Liver (tissue), 9 donors: Measurements from ENCODE around the gene IRX3. TPM values are rescaled to one million over a fixed set of nuclear protein-coding genes. Genes with fewer than 3 reads are reported as not detected.

Experiments used
- DNase-seq: peaks from one replicate; pipeline ENCODE4 v3.0.0-alpha.2; 2017; ENCODE audit warnings: low spot score
- H3K27ac ChIP-seq, 2 donors: one replicate each; pipeline ENCODE4 v1.7.0; 2013; ENCODE audit warnings: inconsistent platforms in 2 of 2, low read length in 2 of 2, control low read depth in 1 of 2, low read depth in 1 of 2, mild to moderate bottlenecking in 1 of 2
- H3K27me3 ChIP-seq, 4 donors: one replicate each; pipeline versions ENCODE4 v1.6.1 to v1.7.0; 2013; ENCODE audit warnings: low read length in 3 of 4, inconsistent platforms in 1 of 4, mild to moderate bottlenecking in 1 of 4, moderate library complexity in 1 of 4; ENCODE audit not compliant: control insufficient read depth in 4 of 4, insufficient read depth in 4 of 4
- H3K36me3 ChIP-seq, 4 donors: one replicate each; pipeline versions ENCODE4 v1.6.1 to v1.7.0; 2013; ENCODE audit warnings: low read length in 3 of 4, mild to moderate bottlenecking in 3 of 4, low read depth in 1 of 4, moderate library complexity in 1 of 4; ENCODE audit not compliant: control insufficient read depth in 4 of 4, insufficient read depth in 3 of 4
- H3K4me1 ChIP-seq, 4 donors: one replicate each; pipeline versions ENCODE4 v1.6.1 to v1.7.0; 2013; ENCODE audit warnings: low read length in 3 of 4, mild to moderate bottlenecking in 3 of 4, moderate library complexity in 1 of 4; ENCODE audit not compliant: control insufficient read depth in 4 of 4, insufficient read depth in 4 of 4
- H3K4me3 ChIP-seq, 3 donors: one replicate each; pipeline versions ENCODE4 v1.6.1 to v1.7.0; 2013; ENCODE audit warnings: low read length in 3 of 3, control low read depth in 1 of 3, low read depth in 1 of 3, mild to moderate bottlenecking in 1 of 3
- H3K9ac ChIP-seq, 2 donors: one replicate each; pipeline ENCODE4 v1.7.0; 2013; ENCODE audit warnings: low read length in 2 of 2, mild to moderate bottlenecking in 2 of 2, moderate library complexity in 2 of 2, control low read depth in 1 of 2, low read depth in 1 of 2
- H3K9me3 ChIP-seq, 4 donors: one replicate each; pipeline versions ENCODE4 v1.6.1 to v1.7.0; 2013; ENCODE audit warnings: low read length in 3 of 4; ENCODE audit not compliant: control insufficient read depth in 4 of 4
- EGR1 ChIP-seq, 2 donors: IDR thresholded peaks; 2 replicates each; pipeline ENCODE4 v1.6.1; 2016 to 2018; ENCODE audit warnings: antibody characterized with exemption in 2 of 2, low read depth in 2 of 2
- FOXA1 ChIP-seq: IDR thresholded peaks from 2 replicates; pipeline ENCODE4 v1.6.1; 2016; ENCODE audit warnings: antibody characterized with exemption
- FOXA2 ChIP-seq: IDR thresholded peaks from 2 replicates; pipeline ENCODE4 v1.6.1; 2016; ENCODE audit warnings: antibody characterized with exemption
- GABPA ChIP-seq, 2 donors: IDR thresholded peaks in 1 of 2; conservative IDR thresholded peaks in 1 of 2; 2 replicates each; pipeline ENCODE4 v1.6.1; 2016; ENCODE audit warnings: antibody characterized with exemption in 2 of 2, mild to moderate bottlenecking in 1 of 2, moderate library complexity in 1 of 2
- HNF4A ChIP-seq, 2 donors: conservative IDR thresholded peaks; 2 replicates each; pipeline ENCODE4 v1.6.1; 2016; ENCODE audit warnings: antibody characterized with exemption in 2 of 2, mild to moderate bottlenecking in 2 of 2
- HNF4G ChIP-seq: IDR thresholded peaks from 2 replicates; pipeline ENCODE4 v1.6.1; 2016; ENCODE audit warnings: antibody characterized with exemption
- JUND ChIP-seq, 2 donors: IDR thresholded peaks; 2 replicates each; pipeline ENCODE4 v1.6.1; 2016; ENCODE audit warnings: antibody characterized with exemption in 2 of 2
- NR2F2 ChIP-seq: IDR thresholded peaks from 2 replicates; pipeline ENCODE4 v1.6.1; 2016; ENCODE audit warnings: antibody characterized with exemption
- RAD21 ChIP-seq, 2 donors: IDR thresholded peaks; 2 replicates each; pipeline ENCODE4 v1.6.1; 2016; ENCODE audit warnings: antibody characterized with exemption in 2 of 2, mild to moderate bottlenecking in 2 of 2
- RXRA ChIP-seq, 2 donors: IDR thresholded peaks; 2 replicates each; pipeline ENCODE4 v1.6.1; 2017 to 2018; ENCODE audit warnings: antibody characterized with exemption in 2 of 2, mild to moderate bottlenecking in 1 of 2
- SP1 ChIP-seq: IDR thresholded peaks from 2 replicates; pipeline ENCODE4 v1.6.1; 2018; ENCODE audit warnings: antibody characterized with exemption, mild to moderate bottlenecking
- TAF1 ChIP-seq: conservative IDR thresholded peaks from 2 replicates; pipeline ENCODE4 v1.6.1; 2016; ENCODE audit warnings: antibody characterized with exemption, mild to moderate bottlenecking
- YY1 ChIP-seq: IDR thresholded peaks from 2 replicates; pipeline ENCODE4 v1.6.1; 2016; ENCODE audit warnings: antibody characterized with exemption, mild to moderate bottlenecking
- WGBS: extraction: QIAGEN DNeasy Blood & Tissue Kit; methylation state at CpG from one replicate; pipeline ENCODE4 v1.1.7; 2013; 5-methylcytosine and 5-hydroxymethylcytosine counted together
- polyA plus RNA-seq, 2 donors: library from polyadenylated mRNA; stranded (reverse) in 1 of 2; unstranded in 1 of 2; fragments of 200-250 nt in 1 of 2; fragments of >200 nt in 1 of 2; fragmentation: Nextera tagmentation in 1 of 2; extraction: Ambion mirVana in 1 of 2; gene quantifications; one replicate each; pipeline versions ENCODE4 v1.2.1 to v1.2.3, GENCODE V29; 2013 to 2015
- total RNA-seq, 2 donors: library from RNA; depleted of rRNA; stranded (reverse); fragments of >200 nt; gene quantifications; one replicate each; pipeline ENCODE4 v1.2.3, GENCODE V29; 2014
- TF ChIP-seq, protein P1 (sequence below): IDR thresholded peaks from 2 replicates; pipeline ENCODE4 v1.6.1; 2016; ENCODE audit warnings: antibody characterized with exemption
- TF ChIP-seq, protein P2 (sequence below): IDR thresholded peaks from 2 replicates; pipeline ENCODE4 v1.6.1; 2016; ENCODE audit warnings: antibody characterized with exemption
- TF ChIP-seq, protein P3 (sequence below): fragments of 150-350 bp; IDR thresholded peaks from 2 replicates; pipeline ENCODE4 v1.5.1; 2017; ENCODE audit warnings: improper control_type of control experiment, low read depth, low read length; ENCODE audit not compliant: missing input control
- TF ChIP-seq, protein P4 (sequence below): IDR thresholded peaks from 2 replicates; pipeline ENCODE4 v1.6.1; 2016; ENCODE audit warnings: antibody characterized with exemption, mild to moderate bottlenecking
- TF ChIP-seq, protein P5 (sequence below): IDR thresholded peaks from 2 replicates; pipeline ENCODE4 v1.6.1; 2016; ENCODE audit warnings: antibody characterized with exemption
- donor health status: healthy.
- donor health status: healthy.
- donor health status: healthy.
- donor health status: healthy.
- donor health status: healthy.

Gene IRX3
- total and polyA plus RNA-seq, 4 donors, result 0.53 to 0.59 TPM; not detected in 2

DNA sequence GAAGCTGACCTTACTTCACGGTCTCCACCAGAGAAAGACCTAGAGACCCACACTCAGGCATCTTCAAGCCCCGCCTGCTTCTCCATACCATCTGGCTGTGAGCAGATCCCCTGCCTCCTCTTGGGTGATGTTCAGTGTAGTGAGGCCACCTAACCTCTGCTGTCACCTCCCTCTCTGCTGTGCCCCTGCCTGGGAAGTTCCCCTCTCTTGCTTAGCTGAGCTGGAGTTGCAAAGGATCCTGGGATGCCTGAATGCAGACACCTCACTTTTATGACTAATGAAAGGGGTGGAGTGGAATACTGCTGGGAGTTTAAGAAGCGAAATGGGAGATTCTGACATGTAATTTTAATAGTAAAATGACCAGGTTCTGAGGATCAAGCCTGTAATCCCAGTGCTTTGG lies 5.8 kb downstream of the IRX3 start:
- H3K9me3 ChIP-seq, result no peaks in the 10 kb centered on the region
- TF ChIP-seq, protein P1, sequence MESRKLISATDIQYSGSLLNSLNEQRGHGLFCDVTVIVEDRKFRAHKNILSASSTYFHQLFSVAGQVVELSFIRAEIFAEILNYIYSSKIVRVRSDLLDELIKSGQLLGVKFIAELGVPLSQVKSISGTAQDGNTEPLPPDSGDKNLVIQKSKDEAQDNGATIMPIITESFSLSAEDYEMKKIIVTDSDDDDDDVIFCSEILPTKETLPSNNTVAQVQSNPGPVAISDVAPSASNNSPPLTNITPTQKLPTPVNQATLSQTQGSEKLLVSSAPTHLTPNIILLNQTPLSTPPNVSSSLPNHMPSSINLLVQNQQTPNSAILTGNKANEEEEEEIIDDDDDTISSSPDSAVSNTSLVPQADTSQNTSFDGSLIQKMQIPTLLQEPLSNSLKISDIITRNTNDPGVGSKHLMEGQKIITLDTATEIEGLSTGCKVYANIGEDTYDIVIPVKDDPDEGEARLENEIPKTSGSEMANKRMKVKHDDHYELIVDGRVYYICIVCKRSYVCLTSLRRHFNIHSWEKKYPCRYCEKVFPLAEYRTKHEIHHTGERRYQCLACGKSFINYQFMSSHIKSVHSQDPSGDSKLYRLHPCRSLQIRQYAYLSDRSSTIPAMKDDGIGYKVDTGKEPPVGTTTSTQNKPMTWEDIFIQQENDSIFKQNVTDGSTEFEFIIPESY, result no peak
- TF ChIP-seq FOXA2, result no peak
- TF ChIP-seq EGR1 (IDR thresholded peaks at IDR 0.05; ENCODE audit: low read depth in 2 of 2), result no peak
- TF ChIP-seq, protein P2, sequence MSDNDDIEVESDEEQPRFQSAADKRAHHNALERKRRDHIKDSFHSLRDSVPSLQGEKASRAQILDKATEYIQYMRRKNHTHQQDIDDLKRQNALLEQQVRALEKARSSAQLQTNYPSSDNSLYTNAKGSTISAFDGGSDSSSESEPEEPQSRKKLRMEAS, result no peak
- no peak overlapping the region for H3K4me3 ChIP-seq
- peaks cover 23 to 39% (median 27%) of the 10 kb centered on the region in 4 donors for H3K4me1 ChIP-seq
- DNase-seq, result no peak
- peaks cover 6 to 12% (median 8%) of the 10 kb centered on the region in 4 donors for H3K27me3 ChIP-seq
- no peak overlapping the region for H3K9ac ChIP-seq
- WGBS, result 78% methylated on average over 3 of the region's 3 CpGs
- H3K27ac ChIP-seq, result no peak overlapping the region
- no peaks in the 10 kb centered on the region for H3K36me3 ChIP-seq

DNA sequence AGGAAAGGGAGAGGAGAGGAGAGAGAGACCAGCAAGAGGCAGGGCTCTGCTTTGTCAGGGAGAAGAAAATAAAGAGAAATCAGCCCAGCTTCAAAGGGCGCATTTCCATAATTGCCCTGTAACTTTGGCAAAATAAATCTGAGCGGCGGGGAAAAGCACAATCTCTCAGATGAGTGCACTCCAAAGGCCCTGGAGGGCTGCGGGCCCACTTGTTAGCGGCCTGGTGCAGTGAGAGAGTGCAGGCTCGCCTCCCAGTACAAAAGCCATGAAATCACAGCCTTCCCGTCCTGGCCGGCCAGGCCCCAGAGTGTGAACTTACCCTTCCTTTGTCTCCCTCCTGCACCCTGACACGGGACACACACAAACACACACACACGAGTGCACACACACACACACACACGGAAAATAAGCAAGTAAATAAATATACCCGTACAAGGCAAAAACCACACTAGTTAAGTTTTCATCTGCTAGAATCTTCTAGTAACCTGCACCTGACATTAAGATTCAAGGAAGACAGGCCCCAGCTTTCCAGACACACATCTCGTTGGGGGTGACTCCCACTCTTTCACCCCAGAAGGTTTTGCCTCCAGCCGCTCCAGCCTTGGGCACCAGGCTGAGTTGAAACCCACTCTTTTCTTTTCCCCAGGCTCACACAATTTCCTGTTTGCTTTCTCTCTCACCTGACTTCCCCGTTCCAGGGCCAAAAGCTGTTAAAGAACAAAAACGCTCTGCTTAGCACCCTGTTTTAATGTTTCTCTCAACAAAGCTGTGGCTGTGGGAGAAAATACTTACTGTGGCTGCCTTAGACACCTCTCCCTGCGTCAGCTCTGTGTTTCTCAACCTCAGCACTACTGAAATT lies 8.5 kb downstream of the IRX3 start:
- DNase-seq, result no peak
- Histone ChIP-seq H3K4me1 (peaks cover 7 to 13% (median 9%) of the 10 kb centered on the region in 4 donors), H3K9ac (no peak overlapping the region), H3K9me3 (no peaks in the 10 kb centered on the region), H3K4me3 (no peak overlapping the region), H3K27ac (no peak overlapping the region), H3K27me3 (peaks cover 3 to 4% (median 3%) of the 10 kb centered on the region in 4 donors), H3K36me3 (no peaks in the 10 kb centered on the region)
- TF ChIP-seq SP1 (no peak), RXRA (IDR thresholded peaks at IDR 0.05) (no peak), YY1 (no peak), NR2F2 (no peak), TAF1 (no peak), FOXA1 (no peak), RAD21 (IDR thresholded peaks at IDR 0.05) (no peak), JUND (IDR thresholded peaks at IDR 0.05) (no peak), HNF4G (no peak), HNF4A (conservative IDR thresholded peaks at IDR 0.05) (no peak), EGR1 (IDR thresholded peaks at IDR 0.05; ENCODE audit: low read depth in 2 of 2) (no peak), FOXA2 (no peak), GABPA (IDR thresholded peaks at IDR 0.05 in 1 of 2, conservative IDR thresholded peaks at IDR 0.05 in 1 of 2) (no peak)
- TF ChIP-seq, protein P3, sequence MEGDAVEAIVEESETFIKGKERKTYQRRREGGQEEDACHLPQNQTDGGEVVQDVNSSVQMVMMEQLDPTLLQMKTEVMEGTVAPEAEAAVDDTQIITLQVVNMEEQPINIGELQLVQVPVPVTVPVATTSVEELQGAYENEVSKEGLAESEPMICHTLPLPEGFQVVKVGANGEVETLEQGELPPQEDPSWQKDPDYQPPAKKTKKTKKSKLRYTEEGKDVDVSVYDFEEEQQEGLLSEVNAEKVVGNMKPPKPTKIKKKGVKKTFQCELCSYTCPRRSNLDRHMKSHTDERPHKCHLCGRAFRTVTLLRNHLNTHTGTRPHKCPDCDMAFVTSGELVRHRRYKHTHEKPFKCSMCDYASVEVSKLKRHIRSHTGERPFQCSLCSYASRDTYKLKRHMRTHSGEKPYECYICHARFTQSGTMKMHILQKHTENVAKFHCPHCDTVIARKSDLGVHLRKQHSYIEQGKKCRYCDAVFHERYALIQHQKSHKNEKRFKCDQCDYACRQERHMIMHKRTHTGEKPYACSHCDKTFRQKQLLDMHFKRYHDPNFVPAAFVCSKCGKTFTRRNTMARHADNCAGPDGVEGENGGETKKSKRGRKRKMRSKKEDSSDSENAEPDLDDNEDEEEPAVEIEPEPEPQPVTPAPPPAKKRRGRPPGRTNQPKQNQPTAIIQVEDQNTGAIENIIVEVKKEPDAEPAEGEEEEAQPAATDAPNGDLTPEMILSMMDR, result no peak
- TF ChIP-seq, protein P4, sequence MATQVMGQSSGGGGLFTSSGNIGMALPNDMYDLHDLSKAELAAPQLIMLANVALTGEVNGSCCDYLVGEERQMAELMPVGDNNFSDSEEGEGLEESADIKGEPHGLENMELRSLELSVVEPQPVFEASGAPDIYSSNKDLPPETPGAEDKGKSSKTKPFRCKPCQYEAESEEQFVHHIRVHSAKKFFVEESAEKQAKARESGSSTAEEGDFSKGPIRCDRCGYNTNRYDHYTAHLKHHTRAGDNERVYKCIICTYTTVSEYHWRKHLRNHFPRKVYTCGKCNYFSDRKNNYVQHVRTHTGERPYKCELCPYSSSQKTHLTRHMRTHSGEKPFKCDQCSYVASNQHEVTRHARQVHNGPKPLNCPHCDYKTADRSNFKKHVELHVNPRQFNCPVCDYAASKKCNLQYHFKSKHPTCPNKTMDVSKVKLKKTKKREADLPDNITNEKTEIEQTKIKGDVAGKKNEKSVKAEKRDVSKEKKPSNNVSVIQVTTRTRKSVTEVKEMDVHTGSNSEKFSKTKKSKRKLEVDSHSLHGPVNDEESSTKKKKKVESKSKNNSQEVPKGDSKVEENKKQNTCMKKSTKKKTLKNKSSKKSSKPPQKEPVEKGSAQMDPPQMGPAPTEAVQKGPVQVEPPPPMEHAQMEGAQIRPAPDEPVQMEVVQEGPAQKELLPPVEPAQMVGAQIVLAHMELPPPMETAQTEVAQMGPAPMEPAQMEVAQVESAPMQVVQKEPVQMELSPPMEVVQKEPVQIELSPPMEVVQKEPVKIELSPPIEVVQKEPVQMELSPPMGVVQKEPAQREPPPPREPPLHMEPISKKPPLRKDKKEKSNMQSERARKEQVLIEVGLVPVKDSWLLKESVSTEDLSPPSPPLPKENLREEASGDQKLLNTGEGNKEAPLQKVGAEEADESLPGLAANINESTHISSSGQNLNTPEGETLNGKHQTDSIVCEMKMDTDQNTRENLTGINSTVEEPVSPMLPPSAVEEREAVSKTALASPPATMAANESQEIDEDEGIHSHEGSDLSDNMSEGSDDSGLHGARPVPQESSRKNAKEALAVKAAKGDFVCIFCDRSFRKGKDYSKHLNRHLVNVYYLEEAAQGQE, result no peak
- TF ChIP-seq, protein P1, result no peak
- TF ChIP-seq, protein P5, sequence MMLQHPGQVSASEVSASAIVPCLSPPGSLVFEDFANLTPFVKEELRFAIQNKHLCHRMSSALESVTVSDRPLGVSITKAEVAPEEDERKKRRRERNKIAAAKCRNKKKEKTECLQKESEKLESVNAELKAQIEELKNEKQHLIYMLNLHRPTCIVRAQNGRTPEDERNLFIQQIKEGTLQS, result no peak
- TF ChIP-seq, protein P2, result no peak
- 83% methylated on average over 17 of the region's 17 CpGs for WGBS
